ENCODE measurements around the gene ADGRG3. TPM values are rescaled to one million over a fixed set of nuclear protein-coding genes. Genes with fewer than 3 reads are reported as not detected.

The ADGRG3 gene
- total RNA-seq, 1 donor from 2014 or later = not detected

GRCh38 chr16:57642160-57643135 lies 25.7 kb upstream of the ADGRG3 start:
- H3K27me3 ChIP-seq = no peaks in the 10 kb centered on the region
- DNase-seq (ENCODE audit: low spot score in 2 of 2) = no peak
- no peaks in the 10 kb centered on the region for H3K4me1 ChIP-seq
- no peaks in the 10 kb centered on the region for H3K9me3 ChIP-seq
- no peak for TF ChIP-seq CTCF (IDR thresholded peaks at IDR 0.05)
- H3K4me3 ChIP-seq = no peak overlapping the region
- H3K36me3 ChIP-seq = no peaks in the 10 kb centered on the region
- intact Hi-C loops (cut with DNase I) = no loop called here
- H3K27ac ChIP-seq = no peak overlapping the region

- no peak for DNase-seq (ENCODE audit: low spot score in 2 of 2)
- no peaks in the 10 kb centered on the region for H3K36me3 ChIP-seq
- TF ChIP-seq CTCF (IDR thresholded peaks at IDR 0.05) = no peak
- intact Hi-C loops (cut with DNase I) = no loop called here
- H3K27ac ChIP-seq = no peak overlapping the region
- no peaks in the 10 kb centered on the region for H3K27me3 ChIP-seq
- H3K4me1 ChIP-seq = no peaks in the 10 kb centered on the region
- H3K9me3 ChIP-seq = no peaks in the 10 kb centered on the region
- no peak overlapping the region for H3K4me3 ChIP-seq
These were observed 24.8 kb upstream of the ADGRG3 start for GRCh38 chr16:57643147-57643874.

- no peaks in the 10 kb centered on the region for H3K36me3 ChIP-seq
These were observed 24.2 kb upstream of the ADGRG3 start for GRCh38 chr16:57643910-57644309.

GRCh38 chr16:57644383-57645014 lies 23.6 kb upstream of the ADGRG3 start:
- intact Hi-C loops (cut with DNase I) = loop anchor here (5.0 kb wide), 1 partner anchor 52 kb away; no protein-coding TSS in a partner anchor
- no peak for DNase-seq (ENCODE audit: low spot score in 2 of 2)

More at GRCh38 chr16:57643910-57644309, 24.2 kb upstream of the ADGRG3 start:
- Histone ChIP-seq H3K27me3 (no peaks in the 10 kb centered on the region), H3K27ac (no peak overlapping the region), H3K4me3 (no peak overlapping the region), H3K9me3 (no peaks in the 10 kb centered on the region), H3K4me1 (no peaks in the 10 kb centered on the region)
- intact Hi-C loops (cut with DNase I) = no loop called here
- no peak for DNase-seq (ENCODE audit: low spot score in 2 of 2)
- TF ChIP-seq CTCF (IDR thresholded peaks at IDR 0.05) = no peak

More at GRCh38 chr16:57644383-57645014, 23.6 kb upstream of the ADGRG3 start:
- Histone ChIP-seq H3K4me3 (no peak overlapping the region), H3K27me3 (no peaks in the 10 kb centered on the region), H3K4me1 (no peaks in the 10 kb centered on the region), H3K9me3 (no peaks in the 10 kb centered on the region), H3K36me3 (no peaks in the 10 kb centered on the region), H3K27ac (no peak overlapping the region)
- no peak for TF ChIP-seq CTCF (IDR thresholded peaks at IDR 0.05)

All from ascending aorta (tissue), 2 donors.